ENCODE measurements around the gene MALT1.

- TF ChIP-seq CTCF (IDR thresholded peaks at IDR 0.05; ENCODE audit: low read depth, low read length), result no peak
- no peak for TF ChIP-seq EZH2phosphoT487 (IDR thresholded peaks at IDR 0.05; ENCODE audit: low read depth)
These were observed 28.3 kb downstream of the MALT1 start for GRCh38 chr18:58699551-58699950.

Data from OCI-LY3 (cell line).